ENCODE measurements around the gene BAIAP2L1. TPM values are rescaled to one million over a fixed set of nuclear protein-coding genes. Genes with fewer than 3 reads are reported as not detected.
"Not testable (repeated sequence)": the region's sequence is repeated elsewhere in the genome, so short reads cannot be mapped to it uniquely, and the experiment has no call there.

BAIAP2L1 gene
- total RNA-seq, 4 donors from 2014 or later, result 16.5 to 29.3 (median 20.5) TPM

DNA sequence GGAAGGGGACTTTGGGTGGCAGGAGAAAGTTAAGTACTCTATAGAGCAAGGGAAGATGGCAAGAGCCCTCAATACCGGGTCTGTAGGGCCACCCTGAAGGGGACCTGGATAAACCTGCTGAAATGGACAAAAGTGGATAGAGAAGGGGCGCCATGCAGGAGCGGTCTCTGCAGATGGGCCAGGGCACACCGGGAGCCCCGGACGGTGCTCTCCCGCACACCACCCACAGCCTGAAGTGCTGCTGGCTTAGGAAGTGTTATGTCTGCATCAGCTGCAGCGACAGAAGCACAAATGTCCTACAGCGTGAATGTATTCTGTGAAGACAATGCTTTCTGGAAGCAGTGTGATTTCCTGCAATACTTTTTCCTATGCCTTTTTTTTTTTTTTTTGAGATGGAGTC, 81.7 kb downstream of the BAIAP2L1 start:
- H3K36me3 ChIP-seq, result peaks cover 0 to 51% (median 0%) of the 10 kb centered on the region in 3 donors
- WGBS, 2 donors, result 90 to 93% methylated on average over 9 of the region's 9 CpGs
- intact Hi-C loops (cut with DNase I), result no loop called here

DNA sequence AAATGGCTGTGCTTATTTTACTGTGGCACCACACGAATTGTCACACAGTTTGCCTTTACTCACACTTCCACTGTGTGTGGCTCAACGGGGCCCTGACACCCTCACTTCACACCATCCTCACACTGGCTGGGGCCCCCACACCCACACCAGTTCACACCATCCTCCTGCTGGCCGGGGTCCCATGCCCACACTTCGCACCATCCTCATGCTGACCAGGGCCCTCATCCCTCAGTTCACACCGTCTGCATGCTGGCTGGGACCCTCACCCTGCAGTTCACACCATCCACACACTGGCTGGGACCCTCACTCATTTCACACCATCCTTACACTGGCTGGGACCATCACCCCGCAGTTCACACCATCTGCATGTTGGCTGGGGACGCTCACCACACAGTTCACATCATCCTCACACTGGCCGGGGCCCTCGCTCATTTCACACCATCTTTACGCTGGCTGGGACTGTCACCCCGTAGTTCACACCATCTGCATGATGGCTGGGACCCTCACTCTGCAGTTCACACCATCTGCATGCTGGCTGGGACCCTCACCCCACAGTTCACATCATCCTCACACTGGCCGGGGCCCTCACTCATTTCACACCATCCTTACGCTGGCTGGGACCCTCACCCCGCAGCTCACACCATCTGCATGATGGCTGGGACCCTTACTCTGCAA, 83.4 kb downstream of the BAIAP2L1 start:
- no peak for TF ChIP-seq POLR2A (IDR thresholded peaks at IDR 0.05)
- no peaks in the 10 kb centered on the region for H3K4me1 ChIP-seq
- no peaks in the 10 kb centered on the region for H3K27me3 ChIP-seq
- H3K36me3 ChIP-seq, result peaks cover 0 to 66% (median 0%) of the 10 kb centered on the region in 3 donors
- WGBS, 2 donors, result 90 to 95% methylated on average over 14 of the region's 14 CpGs
- H3K27ac ChIP-seq, result no peak overlapping the region
- DNase-seq, result no peak
- intact Hi-C loops (cut with DNase I), result no loop called here
- no peaks in the 10 kb centered on the region for H3K9me3 ChIP-seq
- no peak overlapping the region for H3K4me3 ChIP-seq

More for the DNA sequence above, 81.7 kb downstream of the BAIAP2L1 start:
- H3K9me3 ChIP-seq, result no peaks in the 10 kb centered on the region
- H3K27ac ChIP-seq, result no peak overlapping the region
- no peak for DNase-seq
- no peak for TF ChIP-seq POLR2A (IDR thresholded peaks at IDR 0.05)
- TF ChIP-seq, protein P1, sequence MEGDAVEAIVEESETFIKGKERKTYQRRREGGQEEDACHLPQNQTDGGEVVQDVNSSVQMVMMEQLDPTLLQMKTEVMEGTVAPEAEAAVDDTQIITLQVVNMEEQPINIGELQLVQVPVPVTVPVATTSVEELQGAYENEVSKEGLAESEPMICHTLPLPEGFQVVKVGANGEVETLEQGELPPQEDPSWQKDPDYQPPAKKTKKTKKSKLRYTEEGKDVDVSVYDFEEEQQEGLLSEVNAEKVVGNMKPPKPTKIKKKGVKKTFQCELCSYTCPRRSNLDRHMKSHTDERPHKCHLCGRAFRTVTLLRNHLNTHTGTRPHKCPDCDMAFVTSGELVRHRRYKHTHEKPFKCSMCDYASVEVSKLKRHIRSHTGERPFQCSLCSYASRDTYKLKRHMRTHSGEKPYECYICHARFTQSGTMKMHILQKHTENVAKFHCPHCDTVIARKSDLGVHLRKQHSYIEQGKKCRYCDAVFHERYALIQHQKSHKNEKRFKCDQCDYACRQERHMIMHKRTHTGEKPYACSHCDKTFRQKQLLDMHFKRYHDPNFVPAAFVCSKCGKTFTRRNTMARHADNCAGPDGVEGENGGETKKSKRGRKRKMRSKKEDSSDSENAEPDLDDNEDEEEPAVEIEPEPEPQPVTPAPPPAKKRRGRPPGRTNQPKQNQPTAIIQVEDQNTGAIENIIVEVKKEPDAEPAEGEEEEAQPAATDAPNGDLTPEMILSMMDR (IDR thresholded peaks at IDR 0.05), result no peak
- H3K4me3 ChIP-seq, result no peak overlapping the region
- H3K27me3 ChIP-seq, result no peaks in the 10 kb centered on the region
- no peaks in the 10 kb centered on the region for H3K4me1 ChIP-seq

DNA sequence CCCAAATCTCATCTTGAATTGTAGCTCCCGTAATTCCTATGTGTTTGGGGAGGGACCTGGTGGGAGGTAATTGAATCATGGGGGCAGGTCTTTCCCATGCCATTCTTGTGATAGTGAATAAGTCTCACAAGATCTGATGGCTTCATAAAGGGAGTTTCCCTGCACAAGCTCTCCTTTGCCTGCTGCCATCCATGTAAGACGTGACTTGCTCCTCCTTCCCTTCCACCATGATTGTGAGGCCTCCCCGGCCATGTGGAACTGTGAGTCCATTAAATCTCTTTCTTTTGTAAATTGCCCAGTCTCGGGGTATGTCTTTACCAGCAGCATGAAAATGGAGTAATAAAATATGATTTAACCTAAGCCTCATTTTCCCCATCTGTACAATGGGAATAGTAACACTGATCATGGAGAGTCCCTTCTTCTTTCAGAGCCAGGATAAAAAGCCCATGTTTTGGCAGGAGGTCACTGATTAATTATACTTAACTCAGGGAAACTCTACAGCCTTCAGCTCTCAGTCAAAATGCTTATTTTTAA, 84.8 kb downstream of the BAIAP2L1 start:
- peaks cover 0 to 80% (median 0%) of the 10 kb centered on the region in 3 donors for H3K36me3 ChIP-seq
- not testable (repeated sequence) for H3K27me3 ChIP-seq

DNA sequence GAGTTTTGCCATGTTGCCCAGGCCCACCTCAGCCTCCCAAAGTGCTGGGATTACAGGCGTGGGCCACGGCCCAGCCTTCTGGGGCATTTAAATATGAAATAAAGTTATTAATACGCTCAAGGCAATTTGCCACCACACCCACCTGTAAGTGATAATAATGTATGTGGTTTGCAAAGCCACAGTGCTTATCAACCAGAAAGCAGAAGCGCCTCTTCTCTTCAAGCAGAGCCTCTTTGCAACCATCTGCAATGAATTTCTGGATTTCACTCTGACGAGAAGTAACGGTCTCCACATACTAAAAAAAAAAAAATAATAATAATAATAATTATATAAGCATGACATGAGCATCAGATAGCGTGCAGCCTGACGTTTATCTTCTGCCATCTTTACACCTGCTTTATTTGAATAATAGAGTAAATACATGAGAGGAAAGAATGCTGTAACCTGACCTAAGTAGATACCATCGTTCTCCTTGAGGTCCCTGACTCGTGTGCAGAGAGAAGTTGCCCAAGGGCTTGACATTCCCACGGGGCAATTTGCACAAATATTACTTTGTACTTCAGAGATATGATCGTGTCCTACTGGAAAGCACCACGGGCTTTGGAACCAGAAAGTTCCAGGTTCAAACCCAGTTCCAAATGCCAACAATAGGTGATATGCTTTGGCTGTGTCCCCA, 85.4 kb downstream of the BAIAP2L1 start:
- Histone ChIP-seq H3K4me1 (no peaks in the 10 kb centered on the region), H3K9me3 (no peaks in the 10 kb centered on the region), H3K36me3 (peaks cover 0 to 86% (median 0%) of the 10 kb centered on the region in 3 donors), H3K27ac (no peak overlapping the region), H3K27me3 (no peaks in the 10 kb centered on the region), H3K4me3 (no peak overlapping the region)
- TF ChIP-seq, protein P1 (IDR thresholded peaks at IDR 0.05), result no peak
- TF ChIP-seq POLR2A (IDR thresholded peaks at IDR 0.05), result no peak
- 63 to 76% methylated on average over 11 to 13 of the region's 13 CpGs for WGBS, 2 donors
- intact Hi-C loops (cut with DNase I), result no loop called here
- DNase-seq, result no peak

More for the DNA sequence above, 84.8 kb downstream of the BAIAP2L1 start:
- H3K27ac ChIP-seq; intact Hi-C loops (cut with DNase I); H3K4me3 ChIP-seq; H3K9me3 ChIP-seq; DNase-seq; H3K4me1 ChIP-seq: not testable (repeated sequence)
- WGBS, 2 donors, result 88 to 95% methylated on average over 4 of the region's 4 CpGs

DNA sequence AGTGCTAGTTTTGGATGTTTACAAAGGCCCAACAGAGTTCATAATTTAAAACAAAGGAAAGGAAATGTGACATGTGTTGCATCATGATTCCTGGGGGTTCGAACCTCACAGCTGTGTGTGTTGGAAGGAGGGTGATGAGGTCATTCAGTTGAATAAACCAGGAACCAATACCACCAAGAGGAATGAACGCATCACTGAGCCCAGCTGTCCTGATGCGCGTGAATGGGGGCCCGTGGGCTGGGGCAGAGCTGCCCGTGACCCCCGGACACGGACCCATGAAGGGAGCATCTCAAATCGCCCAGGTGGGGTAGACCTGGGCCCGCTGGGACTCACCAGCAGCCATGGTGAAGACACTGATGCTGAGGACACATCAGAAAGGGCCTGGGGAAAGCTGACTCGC, 86.4 kb downstream of the BAIAP2L1 start:
- TF ChIP-seq, protein P1 (IDR thresholded peaks at IDR 0.05), result no peak
- no peak for TF ChIP-seq POLR2A (IDR thresholded peaks at IDR 0.05)
- intact Hi-C loops (cut with DNase I), result no loop called here
- H3K4me1 ChIP-seq, result no peaks in the 10 kb centered on the region
- no peaks in the 10 kb centered on the region for H3K27me3 ChIP-seq
- H3K9me3 ChIP-seq, result no peaks in the 10 kb centered on the region
- H3K4me3 ChIP-seq, result no peak overlapping the region
- WGBS, 2 donors, result 73 to 80% methylated on average over 5 to 7 of the region's 11 CpGs
- no peak for DNase-seq
- H3K36me3 ChIP-seq, result peaks cover 0 to 91% (median 0%) of the 10 kb centered on the region in 3 donors
- H3K27ac ChIP-seq, result no peak overlapping the region

DNA sequence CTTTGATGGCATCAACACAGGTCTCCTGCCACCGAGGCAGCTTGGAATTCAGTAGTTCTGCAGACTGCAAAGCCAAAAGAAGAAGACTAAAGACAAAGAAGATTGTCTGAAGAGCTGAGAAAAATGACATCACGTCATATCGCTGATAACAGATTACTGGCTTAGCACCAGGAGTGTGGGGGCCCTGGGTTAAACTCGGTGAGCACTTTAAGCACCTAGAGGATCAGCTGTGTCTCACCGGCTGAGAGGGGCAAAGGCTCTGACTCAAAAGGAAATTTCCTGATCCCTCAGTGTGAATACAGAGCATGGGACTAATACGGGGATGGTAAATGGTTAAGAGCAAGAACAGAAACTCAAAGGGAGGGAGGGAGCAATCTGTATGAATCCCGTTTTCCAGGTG, 88.7 kb downstream of the BAIAP2L1 start:
- no peak overlapping the region for H3K4me3 ChIP-seq
- peaks cover 0 to 98% (median 0%) of the 10 kb centered on the region in 3 donors for H3K36me3 ChIP-seq
- H3K27ac ChIP-seq, result no peak overlapping the region
- no peaks in the 10 kb centered on the region for H3K27me3 ChIP-seq
- 76 to 81% methylated on average over 7 of the region's 7 CpGs for WGBS, 2 donors
- TF ChIP-seq, protein P1 (IDR thresholded peaks at IDR 0.05), result no peak
- no peak for TF ChIP-seq POLR2A (IDR thresholded peaks at IDR 0.05)
- no peak for DNase-seq
- no peaks in the 10 kb centered on the region for H3K4me1 ChIP-seq
- H3K9me3 ChIP-seq, result no peaks in the 10 kb centered on the region
- intact Hi-C loops (cut with DNase I), result no loop called here

All from esophagus squamous epithelium (tissue), 5 donors.